Activated naive CD4-positive, alpha-beta T cell treated with anti-CD3 and anti-CD28 coated beads, Interleukin-2, amount 10 ng/mL, durations not matched to agents 7 days and 5 days (primary cell): Measurements from ENCODE around the gene METTL2B.
A peak's percentile ranks its signal among the peaks of the same experiment; 100 is the strongest.
"Not testable (repeated sequence)": the region's sequence is repeated elsewhere in the genome, so short reads cannot be mapped to it uniquely, and the experiment has no call there.

ENCODE experiments used
- CTCF ChIA-PET: fragments of 350-600 bp; sonication (Branson Sonifier 250); formaldehyde crosslinking; loops from one replicate; lab custom pipeline; 2021; ENCODE audit warnings: antibody characterized with exemption; lab: Charles Lee
- DNase-seq: peaks from one replicate; pipeline ENCODE4 v3.0.0-alpha.2; 2020
- H3K27ac Mint-ChIP-seq: one replicate; pipeline ENCODE4 v1.8.0; 2021; ENCODE audit warnings: mild to moderate bottlenecking, moderate library complexity, mixed read lengths
- H3K27me3 Mint-ChIP-seq: one replicate; pipeline ENCODE4 v1.8.0; 2021; ENCODE audit warnings: mild to moderate bottlenecking, mixed read lengths
- H3K36me3 Mint-ChIP-seq: one replicate; pipeline ENCODE4 v1.8.0; 2021; ENCODE audit warnings: mixed read lengths
- H3K4me1 Mint-ChIP-seq: one replicate; pipeline ENCODE4 v1.8.0; 2021; ENCODE audit warnings: mixed read lengths
- H3K4me3 Mint-ChIP-seq: one replicate; pipeline ENCODE4 v1.8.0; 2021; ENCODE audit warnings: mild to moderate bottlenecking, moderate library complexity, mixed read lengths
- H3K9me3 Mint-ChIP-seq: one replicate; pipeline ENCODE4 v1.8.0; 2021; ENCODE audit warnings: mixed read lengths

Gene METTL2B

GRCh38 chr7:128523932-128524524 is 47.5 kb downstream of the METTL2B start:
- H3K4me3 Mint-ChIP-seq, H3K9me3 Mint-ChIP-seq, H3K4me1 Mint-ChIP-seq, CTCF ChIA-PET, H3K27me3 Mint-ChIP-seq, DNase-seq, H3K27ac Mint-ChIP-seq, H3K36me3 Mint-ChIP-seq: not testable (repeated sequence)

DNA sequence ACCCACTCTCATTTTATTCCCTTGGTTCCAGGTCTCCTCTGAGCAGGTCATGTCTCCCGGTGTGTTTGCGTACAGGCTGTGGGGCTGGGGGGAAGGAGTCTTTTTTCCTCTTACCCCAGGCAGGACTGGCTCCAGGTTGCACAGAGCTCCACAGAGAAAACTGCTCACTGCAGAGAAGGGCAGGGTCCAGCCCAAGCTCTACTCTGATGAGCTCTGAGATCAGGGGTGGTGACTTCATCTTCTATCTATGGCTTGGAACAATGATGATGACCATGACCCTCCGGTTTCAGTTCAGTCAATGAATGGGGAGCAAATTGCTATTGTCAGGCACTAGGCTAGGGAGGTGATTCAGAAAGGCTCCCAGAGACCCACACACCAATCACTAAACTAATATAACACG is 49.0 kb downstream of the METTL2B start:
- H3K4me3 Mint-ChIP-seq, H3K27me3 Mint-ChIP-seq, H3K9me3 Mint-ChIP-seq, H3K27ac Mint-ChIP-seq, H3K36me3 Mint-ChIP-seq, DNase-seq, CTCF ChIA-PET: not testable (repeated sequence)
- H3K4me1 Mint-ChIP-seq: peaks cover 15% of the 10 kb centered on the region

GRCh38 chr7:128526062-128526466 is 49.5 kb downstream of the METTL2B start:
- H3K27ac Mint-ChIP-seq, H3K27me3 Mint-ChIP-seq, H3K9me3 Mint-ChIP-seq, CTCF ChIA-PET, DNase-seq, H3K4me3 Mint-ChIP-seq, H3K36me3 Mint-ChIP-seq: not testable (repeated sequence)
- H3K4me1 Mint-ChIP-seq: peaks cover 15% of the 10 kb centered on the region

GRCh38 chr7:128529191-128529590 is 52.6 kb downstream of the METTL2B start:
- H3K27ac Mint-ChIP-seq, H3K27me3 Mint-ChIP-seq, DNase-seq, H3K9me3 Mint-ChIP-seq, H3K4me3 Mint-ChIP-seq, CTCF ChIA-PET: not testable (repeated sequence)
- Mint-ChIP-seq H3K36me3 (peaks cover 17% of the 10 kb centered on the region), H3K4me1 (peaks cover 25% of the 10 kb centered on the region)

DNA sequence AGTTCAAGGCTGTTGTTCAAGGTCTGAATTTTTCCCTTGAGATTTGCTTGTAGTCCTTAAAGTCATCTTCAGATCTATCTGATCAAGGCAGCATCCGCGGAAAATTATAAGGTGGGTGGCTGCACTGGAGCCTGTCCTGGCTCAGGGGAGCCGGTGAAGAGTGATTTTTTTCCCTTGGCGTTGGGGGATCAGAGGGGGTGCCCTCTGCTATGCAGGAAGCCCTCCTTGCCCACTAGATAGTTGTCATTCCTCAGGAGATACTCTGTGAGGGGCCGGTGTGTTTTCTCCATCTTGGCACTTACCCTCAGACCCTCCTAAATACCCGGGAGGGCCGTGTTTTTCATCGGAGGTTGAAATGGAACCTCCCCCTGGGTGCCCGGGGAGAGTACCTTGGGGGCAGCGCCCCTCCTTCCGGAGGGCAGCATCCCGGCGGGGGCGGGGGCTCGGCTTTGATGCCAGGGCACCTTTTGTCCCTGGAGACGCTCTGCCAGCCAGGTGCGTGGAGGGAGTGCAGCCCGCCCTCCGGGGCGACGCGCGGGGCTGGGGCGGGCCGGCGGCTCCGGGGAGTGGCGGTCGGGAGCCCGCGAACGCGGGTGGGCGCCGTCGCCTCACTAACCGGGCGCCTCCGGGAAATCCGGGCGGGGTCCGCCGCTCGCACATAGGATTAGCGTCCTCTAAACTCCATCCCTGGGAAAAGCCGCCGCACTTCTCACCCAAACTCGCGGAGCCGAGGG is 53.7 kb downstream of the METTL2B start:
- H3K9me3 Mint-ChIP-seq, CTCF ChIA-PET: not testable (repeated sequence)
- DNase-seq: peak; percentile 66

DNA sequence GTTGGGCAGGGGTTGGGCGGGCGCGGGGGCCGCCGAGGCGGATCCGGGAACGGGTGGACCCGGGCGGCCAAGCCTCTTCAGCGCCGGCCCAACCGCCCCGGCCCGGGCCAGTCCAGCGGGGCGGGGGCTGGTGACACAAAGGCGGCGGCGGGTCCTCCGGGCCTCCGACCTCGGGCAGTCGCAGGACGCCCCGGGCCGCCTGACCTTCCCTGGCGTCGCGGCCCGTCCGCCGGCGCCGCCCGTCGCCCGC is 54.2 kb downstream of the METTL2B start:
- CTCF ChIA-PET: no interaction called here
- H3K36me3 Mint-ChIP-seq: peaks cover 26% of the 10 kb centered on the region
- H3K4me3 Mint-ChIP-seq: peak overlapping the region; percentile 40
- H3K4me1 Mint-ChIP-seq: peaks cover 36% of the 10 kb centered on the region
- no peaks in the 10 kb centered on the region for H3K27me3 Mint-ChIP-seq
- DNase-seq: no peak
- no peaks in the 10 kb centered on the region for H3K9me3 Mint-ChIP-seq
- no peak overlapping the region for H3K27ac Mint-ChIP-seq

More for the DNA sequence above, 53.7 kb downstream of the METTL2B start:
- Mint-ChIP-seq H3K27ac (peak overlapping the region; percentile 86), H3K4me1 (peaks cover 31% of the 10 kb centered on the region), H3K36me3 (peaks cover 22% of the 10 kb centered on the region), H3K4me3 (peak overlapping the region; percentile 80)
- not testable (repeated sequence) for H3K27me3 Mint-ChIP-seq

DNA sequence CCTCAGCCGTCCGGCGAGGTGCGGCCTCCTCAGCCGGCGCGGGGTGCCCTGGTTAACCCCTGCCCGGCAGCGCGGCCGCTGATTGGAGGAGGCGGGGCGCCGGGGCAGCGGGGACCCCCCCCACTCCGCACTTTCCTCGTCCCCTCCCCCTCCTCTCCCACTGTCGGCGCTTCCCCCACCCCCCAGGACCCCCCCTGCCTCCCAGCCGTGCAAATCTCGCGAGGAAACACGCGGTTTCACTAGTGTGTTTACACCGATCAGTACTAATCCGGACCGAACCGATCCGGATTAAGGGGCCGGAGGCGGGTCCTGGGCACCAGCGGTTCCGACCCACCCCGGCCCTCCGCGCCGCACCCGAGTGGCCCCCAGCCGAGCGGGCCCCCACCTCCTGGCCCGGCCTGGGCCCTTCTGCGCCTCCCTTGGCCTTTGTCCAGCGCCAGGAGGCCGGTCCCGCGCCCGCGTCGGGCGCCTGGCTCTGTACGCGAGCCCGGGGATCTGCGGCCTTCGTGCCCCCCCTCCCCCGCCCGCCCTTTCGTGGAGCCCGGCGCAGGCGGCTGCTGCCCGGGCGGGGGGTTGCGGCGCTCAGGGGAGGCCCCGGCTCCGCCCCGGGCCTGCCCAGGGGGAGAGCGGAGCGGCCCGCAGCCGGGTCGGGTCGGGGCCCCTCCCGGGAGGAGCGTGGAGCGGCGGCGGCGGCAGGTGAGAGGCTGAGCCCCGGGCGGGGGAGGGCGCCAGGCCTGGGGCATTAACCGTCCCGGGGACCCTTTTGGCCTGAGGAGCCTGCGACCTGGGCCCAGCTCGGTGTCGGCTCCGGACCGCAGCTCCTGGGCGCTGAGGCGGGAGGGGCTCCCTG is 54.8 kb downstream of the METTL2B start:
- Mint-ChIP-seq H3K36me3 (peaks cover 26% of the 10 kb centered on the region), H3K4me1 (peaks cover 36% of the 10 kb centered on the region), H3K4me3 (peak overlapping the region; percentile 61), H3K27ac (peak overlapping the region; percentile 79)
- H3K27me3 Mint-ChIP-seq, CTCF ChIA-PET, H3K9me3 Mint-ChIP-seq: not testable (repeated sequence)
- peak; percentile 82 for DNase-seq

DNA sequence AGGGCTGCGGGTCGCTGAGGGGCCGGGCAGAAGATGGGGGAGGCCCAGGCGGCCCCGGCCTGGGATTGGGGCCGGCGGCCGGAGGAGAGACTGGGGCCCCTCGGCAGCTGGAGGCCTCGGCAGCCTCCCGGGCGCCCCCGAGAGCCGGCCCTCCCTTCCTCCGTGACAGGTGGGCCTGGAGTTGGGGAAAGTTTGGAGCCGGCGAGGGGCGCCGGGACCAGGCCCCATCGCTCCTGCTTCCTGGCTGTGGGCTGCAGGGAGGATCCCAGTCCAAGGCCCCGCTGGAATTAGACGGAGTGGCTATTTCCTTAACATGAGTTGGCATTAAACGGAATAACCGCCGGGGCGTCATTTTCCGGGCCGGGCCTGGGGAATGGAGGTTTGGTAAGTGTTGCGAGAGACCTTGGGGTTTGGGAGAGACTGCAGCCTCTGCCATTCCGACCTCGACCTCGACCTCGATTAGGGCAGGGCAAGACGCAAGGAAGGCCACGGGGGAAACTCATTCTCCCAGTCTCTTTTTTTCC is 55.5 kb downstream of the METTL2B start:
- CTCF ChIA-PET, H3K9me3 Mint-ChIP-seq, H3K27me3 Mint-ChIP-seq: not testable (repeated sequence)
- Mint-ChIP-seq H3K4me3 (peak overlapping the region; percentile 93), H3K27ac (peak overlapping the region; percentile 95), H3K36me3 (peaks cover 29% of the 10 kb centered on the region), H3K4me1 (peaks cover 38% of the 10 kb centered on the region)
- DNase-seq: peak; percentile 65

- peak overlapping the region; percentile 93 for H3K4me3 Mint-ChIP-seq
- peaks cover 30% of the 10 kb centered on the region for H3K36me3 Mint-ChIP-seq
- peak overlapping the region; percentile 95 for H3K27ac Mint-ChIP-seq
- H3K27me3 Mint-ChIP-seq, DNase-seq, CTCF ChIA-PET, H3K9me3 Mint-ChIP-seq: not testable (repeated sequence)
- H3K4me1 Mint-ChIP-seq: peaks cover 42% of the 10 kb centered on the region
Observed at GRCh38 chr7:128532956-128533355, 56.4 kb downstream of the METTL2B start.

- DNase-seq: peak; percentile 38
- Mint-ChIP-seq H3K27ac (peak overlapping the region; percentile 83), H3K4me1 (peaks cover 36% of the 10 kb centered on the region), H3K36me3 (peaks cover 34% of the 10 kb centered on the region)
- H3K4me3 Mint-ChIP-seq, H3K27me3 Mint-ChIP-seq, CTCF ChIA-PET, H3K9me3 Mint-ChIP-seq: not testable (repeated sequence)
Observed at GRCh38 chr7:128537410-128537809, 60.9 kb downstream of the METTL2B start.

DNA sequence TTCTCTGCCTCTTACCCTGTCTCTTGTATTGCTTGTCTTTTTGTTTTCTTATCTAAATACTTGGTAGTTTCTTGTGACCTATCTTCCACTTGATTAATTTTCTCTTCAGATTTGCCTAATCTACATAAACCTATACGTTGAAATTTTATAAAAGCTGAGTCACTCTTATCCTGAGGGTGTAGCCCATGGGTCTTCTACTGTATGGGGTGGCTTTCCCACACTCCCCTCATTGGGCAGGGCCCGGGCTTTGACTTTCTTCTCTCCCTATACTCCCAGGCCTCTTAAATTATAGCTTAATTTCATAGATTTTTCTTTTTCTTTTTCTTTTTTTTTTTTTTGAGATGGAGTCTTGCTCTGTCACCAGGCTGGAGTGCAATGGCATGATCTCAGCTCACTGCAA is 66.0 kb downstream of the METTL2B start:
- peaks cover 35% of the 10 kb centered on the region for H3K36me3 Mint-ChIP-seq
- H3K4me1 Mint-ChIP-seq: peaks cover 13% of the 10 kb centered on the region
- DNase-seq, CTCF ChIA-PET, H3K27me3 Mint-ChIP-seq, H3K4me3 Mint-ChIP-seq, H3K9me3 Mint-ChIP-seq: not testable (repeated sequence)
- peak overlapping the region; percentile 52 for H3K27ac Mint-ChIP-seq

- CTCF ChIA-PET, H3K9me3 Mint-ChIP-seq, H3K4me3 Mint-ChIP-seq, DNase-seq, H3K27me3 Mint-ChIP-seq: not testable (repeated sequence)
- H3K4me1 Mint-ChIP-seq: peaks cover 12% of the 10 kb centered on the region
- H3K27ac Mint-ChIP-seq: peak overlapping the region; percentile 65
- peaks cover 34% of the 10 kb centered on the region for H3K36me3 Mint-ChIP-seq
Observed at GRCh38 chr7:128543300-128543699, 66.8 kb downstream of the METTL2B start.

DNA sequence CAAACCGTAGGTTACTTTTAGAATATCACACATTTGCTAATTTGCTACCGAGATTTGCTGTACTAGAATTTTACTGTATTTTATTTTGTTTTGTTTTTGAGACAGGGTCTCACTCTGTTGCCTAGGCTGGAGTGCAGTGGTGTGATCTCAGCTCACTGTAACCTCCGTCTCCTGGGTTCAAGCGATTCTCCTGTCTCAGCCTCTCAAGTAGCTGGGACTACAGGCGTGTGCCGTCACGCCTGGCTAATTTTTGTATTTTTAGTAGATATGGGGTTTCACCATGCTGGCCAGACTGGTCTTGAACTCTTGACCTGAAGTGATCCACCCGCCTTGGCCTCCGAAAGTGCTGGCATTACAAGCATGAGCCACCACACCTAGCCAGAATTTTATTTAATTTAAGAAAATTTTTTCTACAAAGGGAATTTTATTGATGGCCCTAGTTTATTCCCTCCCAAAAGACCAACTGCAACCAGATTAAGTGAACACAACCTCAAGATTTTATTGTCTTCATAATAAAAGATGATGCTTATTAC is 69.8 kb downstream of the METTL2B start:
- H3K27ac Mint-ChIP-seq, H3K4me3 Mint-ChIP-seq, DNase-seq, H3K27me3 Mint-ChIP-seq, H3K4me1 Mint-ChIP-seq, CTCF ChIA-PET, H3K9me3 Mint-ChIP-seq: not testable (repeated sequence)
- peaks cover 35% of the 10 kb centered on the region for H3K36me3 Mint-ChIP-seq

- H3K27ac Mint-ChIP-seq: no peak overlapping the region
- CTCF ChIA-PET: no interaction called here
- H3K4me3 Mint-ChIP-seq: no peak overlapping the region
- no peaks in the 10 kb centered on the region for H3K9me3 Mint-ChIP-seq
- no peak for DNase-seq
- H3K27me3 Mint-ChIP-seq: no peaks in the 10 kb centered on the region
- peaks cover 19% of the 10 kb centered on the region for H3K36me3 Mint-ChIP-seq
- no peaks in the 10 kb centered on the region for H3K4me1 Mint-ChIP-seq
Observed at GRCh38 chr7:128550920-128551319, 74.4 kb downstream of the METTL2B start.
